HS-27A (cell line): Measurements from ENCODE around the gene TBXA2R.
"Not testable (repeated sequence)": the region's sequence is repeated elsewhere in the genome, so short reads cannot be mapped to it uniquely, and the experiment has no call there.

ENCODE experiments used
- DNase-seq: peaks from one replicate; pipeline ENCODE4 v3.0.0-alpha.2; 2012; ENCODE audit warnings: low read depth, missing footprints

Gene TBXA2R

DNA sequence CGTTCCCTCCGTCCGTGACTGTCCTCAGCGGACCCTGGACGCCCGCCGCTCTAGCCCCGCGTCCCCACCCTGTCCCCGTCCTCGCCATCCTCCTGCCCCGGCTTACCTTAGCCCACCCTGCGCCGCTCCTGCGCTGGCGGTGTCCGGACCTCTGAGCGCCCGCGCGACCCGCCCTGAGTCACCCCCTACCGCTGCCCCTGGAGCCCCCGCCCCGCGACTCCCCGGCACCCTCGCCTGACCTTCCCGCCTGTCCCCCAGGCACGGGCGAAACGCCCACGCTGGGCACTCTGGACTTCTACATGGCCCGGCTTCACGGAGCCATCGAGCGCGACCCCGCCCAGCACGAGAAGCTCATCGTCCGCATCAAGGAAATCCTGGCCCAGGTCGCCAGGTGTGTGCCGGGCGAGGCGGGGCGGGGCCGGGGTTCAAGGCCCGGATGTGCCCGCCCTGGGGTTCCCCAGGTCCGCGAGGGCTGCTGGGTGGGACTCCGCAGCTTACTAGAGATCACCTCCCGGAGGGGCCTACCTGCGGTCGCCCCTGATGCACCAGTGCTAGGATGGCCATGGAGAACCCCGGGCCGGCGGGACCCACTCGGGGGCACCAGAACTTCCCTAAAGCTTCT, 28.8 kb downstream of the TBXA2R start:
- DNase-seq: no peak

DNA sequence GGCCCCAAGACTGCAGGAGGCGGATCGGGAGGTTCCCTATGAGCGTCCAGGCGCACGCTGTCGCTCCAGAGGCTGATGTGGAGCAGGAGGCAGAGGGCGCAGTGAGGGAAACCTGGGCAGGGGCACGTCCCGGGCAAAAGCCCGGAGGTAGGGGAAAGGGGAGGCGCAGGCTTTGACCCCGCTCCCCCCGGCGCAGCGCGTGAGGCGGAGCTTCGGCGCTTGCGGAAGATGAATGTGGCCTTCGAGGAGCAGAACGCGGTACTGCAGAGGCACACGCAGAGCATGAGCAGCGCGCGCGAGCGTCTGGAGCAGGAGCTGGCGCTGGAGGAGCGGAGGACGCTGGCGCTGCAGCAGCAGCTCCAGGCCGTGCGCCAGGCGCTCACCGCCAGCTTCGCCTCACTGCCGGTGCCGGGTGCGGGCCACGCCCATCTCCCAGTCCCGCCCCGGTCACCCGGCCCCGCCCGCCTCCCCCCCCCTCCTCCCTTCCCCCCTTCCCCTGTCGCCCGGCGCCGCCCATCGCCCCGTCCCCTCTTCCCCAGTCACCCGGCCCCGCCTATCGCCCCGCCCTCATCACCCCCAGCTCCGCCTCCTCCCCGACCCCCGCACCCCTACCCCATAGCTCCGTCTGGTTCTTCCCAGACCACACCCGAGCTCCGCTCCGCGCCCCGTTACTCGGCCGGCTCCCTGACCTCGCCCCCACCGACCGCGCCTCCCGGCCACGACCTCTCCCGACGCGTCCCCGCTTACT, 29.8 kb downstream of the TBXA2R start:
- no peak for DNase-seq

DNA sequence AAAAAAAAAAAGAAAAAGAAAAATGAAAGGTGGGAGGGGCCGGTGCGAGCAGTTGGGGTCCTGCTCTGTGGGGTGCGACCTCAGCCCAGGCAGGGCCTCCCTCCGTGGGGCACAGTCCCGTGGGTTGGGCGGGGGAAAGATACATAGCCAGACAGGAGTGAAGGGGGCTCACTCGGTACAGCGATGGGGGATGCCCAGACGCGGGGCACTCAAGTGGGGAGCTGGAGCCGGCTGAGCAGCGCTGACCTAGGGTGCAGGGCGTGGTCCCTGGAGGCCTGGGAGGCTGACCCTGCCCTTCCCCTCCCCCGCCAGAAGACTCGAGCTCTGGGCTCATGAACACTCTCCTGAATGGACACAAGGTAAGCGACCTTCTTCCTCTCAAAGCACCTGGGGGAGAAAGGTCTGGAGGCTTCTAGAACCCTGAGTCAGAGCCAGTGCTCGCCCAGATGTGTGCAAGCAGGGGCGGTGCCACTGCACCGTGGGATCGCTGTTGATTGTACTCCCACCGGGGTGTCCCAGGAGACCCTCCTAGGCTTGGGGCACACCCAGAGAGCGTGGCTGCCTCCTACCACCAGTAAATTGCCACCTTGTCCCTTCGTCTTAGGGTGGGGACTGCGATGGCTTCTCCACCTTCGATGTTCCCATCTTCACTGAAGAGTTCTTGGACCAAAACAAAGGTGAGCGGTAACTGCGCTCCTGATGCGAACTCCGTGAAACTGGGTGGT, 30.6 kb downstream of the TBXA2R start:
- DNase-seq: no peak

DNA sequence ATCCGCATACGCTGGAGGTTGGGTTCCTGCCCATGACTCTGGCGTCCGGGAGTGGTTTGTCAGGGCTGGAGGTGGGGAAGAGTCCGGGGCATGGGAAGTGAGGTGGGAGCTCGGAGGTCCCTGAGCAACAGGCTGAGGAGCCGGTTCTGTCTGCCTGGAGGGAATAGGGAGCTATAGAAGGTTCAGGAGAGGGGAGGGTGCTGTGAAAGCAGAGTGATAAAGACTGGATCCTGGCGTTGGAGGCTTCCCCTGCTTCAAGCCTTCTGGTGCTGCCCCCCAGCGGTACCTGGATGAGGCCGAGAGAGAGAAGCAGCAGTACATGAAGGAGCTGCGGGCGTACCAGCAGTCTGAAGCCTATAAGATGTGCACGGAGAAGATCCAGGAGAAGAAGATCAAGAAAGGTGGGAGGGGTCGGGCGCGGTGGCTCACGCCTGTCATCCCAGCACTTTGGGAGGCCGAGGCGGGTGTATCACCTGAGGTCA, 31.4 kb downstream of the TBXA2R start:
- no peak for DNase-seq

DNA sequence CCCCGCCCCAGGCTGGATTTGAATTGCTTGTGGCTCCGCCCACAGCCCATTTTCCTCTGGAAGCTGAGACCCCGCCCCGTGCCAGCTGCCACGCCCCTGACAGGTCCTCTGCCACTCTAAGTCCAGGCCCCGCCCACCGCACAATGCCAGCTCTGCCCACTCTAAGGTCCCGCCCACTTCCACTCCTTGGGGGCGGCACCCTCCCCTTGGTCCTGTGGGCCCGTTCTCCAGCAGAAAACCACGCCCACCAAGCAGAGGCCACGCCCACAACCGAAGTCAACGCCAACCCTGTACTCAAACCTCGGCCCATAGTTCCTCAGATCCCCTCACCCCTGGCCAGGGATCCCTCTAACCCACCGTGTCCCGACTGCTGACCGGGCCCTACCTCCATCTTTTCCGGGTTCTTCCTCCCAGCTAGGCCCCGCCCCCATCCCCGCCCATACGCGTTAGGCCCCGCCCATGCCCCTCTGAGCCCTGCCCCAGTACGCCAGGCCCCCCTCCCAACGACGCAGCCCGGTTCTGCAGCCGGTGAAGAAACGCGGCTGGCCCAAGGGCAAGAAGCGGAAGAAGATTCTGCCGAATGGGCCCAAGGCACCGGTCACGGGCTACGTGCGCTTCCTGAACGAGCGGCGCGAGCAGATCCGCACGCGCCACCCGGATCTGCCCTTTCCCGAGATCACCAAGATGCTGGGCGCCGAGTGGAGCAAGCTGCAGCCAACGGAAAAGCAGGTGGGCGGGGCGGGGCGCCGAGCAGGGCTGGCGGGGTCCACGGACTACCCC, 32.6 kb downstream of the TBXA2R start:
- DNase-seq: no peak

DNA sequence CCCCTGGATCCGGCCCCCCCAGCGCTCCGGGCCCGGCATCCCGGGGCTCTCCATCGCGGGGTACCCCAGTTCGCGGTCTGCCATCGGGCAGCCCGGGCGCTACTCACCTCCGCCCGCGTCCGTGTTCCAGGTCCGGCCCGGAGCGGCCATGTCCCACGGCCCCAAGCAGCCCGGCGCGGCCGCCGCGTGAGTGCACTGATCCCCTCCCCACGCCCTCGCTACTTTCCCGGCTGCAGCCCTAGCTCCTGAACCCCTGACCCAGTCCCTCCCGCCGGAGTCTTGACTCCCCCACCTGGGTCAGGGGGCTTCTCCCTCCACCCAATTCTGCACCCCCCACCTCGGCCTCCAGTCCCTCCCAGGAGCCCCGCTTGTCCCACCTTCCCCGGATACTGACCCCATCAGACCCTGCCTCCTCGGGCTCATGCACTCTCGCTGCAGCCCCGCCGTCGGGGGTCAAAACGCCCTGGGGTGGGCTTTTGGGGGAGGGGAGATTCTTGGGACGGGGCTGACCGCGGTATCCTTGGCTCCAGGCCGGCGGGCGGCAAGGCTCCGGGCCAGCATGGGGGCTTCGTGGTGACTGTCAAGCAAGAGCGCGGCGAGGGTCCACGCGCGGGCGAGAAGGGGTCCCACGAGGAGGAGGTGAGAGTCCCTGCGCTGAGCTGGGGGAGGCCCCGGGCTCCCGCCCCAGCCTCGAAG, 33.4 kb downstream of the TBXA2R start:
- DNase-seq: no peak

DNA sequence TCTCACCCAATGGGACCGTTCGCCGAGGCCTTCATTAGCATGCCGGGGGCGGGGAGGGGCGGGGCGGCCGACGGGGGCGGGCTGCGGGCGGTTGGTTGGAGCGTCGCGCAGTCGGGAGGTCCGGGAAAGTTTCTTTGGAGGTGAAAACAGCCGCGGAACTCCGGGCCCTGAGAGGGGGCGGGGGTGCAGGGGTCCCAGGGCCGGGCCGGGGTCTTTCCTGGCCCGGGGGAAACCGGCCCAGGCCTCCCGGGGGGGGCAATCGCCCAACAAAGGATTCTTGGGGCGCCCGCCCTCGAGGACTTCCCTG, 33.9 kb downstream of the TBXA2R start, which contains the start of gene HMG20B:
Gene HMG20B (plus strand): TSS at position 90 of the 307 bp plus-strand sequence. CDS start 366 bp downstream, outside the sequence.
- DNase-seq: no peak

DNA sequence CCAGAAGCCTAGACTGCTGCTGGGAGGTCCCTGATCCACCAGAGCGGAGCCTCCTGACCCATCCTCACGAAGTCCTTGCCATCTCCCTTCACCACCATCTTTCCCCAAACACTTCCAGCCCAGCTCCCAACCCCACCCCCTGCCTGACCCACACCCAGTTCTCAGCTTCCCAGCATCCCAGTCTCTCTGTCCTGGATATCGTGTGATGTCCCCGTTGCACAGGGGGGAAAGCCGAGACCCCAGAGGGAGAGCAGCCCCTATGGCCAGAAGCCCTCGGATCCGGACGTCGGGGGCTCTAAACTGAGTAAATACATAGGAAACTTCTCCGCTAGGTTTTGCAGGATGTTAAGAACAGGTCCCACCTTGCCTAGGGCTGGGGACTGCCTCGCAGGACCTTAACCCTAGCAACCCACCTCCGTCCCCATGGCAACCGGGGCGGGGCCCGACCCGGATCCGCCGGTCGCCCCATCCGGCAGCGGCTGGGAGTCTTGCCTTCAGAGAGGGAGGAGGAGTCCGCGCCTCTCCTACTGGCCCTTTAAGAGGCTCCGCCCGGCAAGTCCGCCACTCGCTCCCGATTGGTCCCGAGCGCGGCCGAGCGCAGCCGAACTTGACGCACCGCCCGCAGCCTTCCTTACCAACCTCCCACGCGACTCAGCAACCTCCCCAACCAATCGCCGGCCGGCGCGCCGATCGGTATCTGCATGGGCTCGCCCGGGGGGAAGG, 34.4 kb downstream of the TBXA2R start:
- DNase-seq: peak; percentile 90

DNA sequence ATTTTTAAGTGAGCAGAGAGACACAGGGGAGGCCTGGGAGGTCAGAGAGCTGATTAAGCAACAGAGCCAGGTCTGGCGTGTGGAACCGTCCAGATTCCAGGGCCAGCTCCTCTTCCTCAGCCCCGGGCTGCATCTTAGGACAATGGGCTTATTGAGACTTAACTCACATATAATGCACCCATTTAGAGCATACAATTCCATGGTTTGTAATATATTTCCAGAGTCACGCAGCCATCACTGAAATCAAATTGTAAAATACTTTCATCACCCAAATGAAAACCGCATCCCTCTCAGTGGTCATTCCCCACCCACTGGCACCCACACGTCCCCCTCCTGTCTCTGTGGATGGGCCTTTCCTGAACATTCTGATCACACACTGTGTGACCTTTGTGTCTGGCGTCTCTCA, 36.1 kb downstream of the TBXA2R start:
- no peak for DNase-seq

DNA sequence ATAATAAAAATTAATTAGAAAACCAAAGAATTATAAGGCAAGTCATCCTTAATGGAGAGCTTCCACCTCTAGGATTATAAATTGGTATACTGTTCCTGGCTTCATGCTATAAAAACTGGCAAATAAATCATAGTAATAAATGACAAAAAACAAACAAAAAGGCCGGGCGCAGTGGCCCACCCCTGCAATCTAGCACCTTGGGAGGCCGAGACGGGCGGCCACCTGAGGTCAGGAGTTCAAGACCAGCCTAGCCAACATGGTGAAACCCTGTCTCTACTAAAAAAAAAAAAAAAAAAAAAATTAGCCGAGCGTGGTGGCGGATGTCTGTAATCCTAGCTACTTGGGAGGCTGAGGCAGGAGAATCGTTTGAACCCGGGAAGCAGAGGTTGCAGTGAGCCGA, 36.6 kb downstream of the TBXA2R start:
- not testable (repeated sequence) for DNase-seq

DNA sequence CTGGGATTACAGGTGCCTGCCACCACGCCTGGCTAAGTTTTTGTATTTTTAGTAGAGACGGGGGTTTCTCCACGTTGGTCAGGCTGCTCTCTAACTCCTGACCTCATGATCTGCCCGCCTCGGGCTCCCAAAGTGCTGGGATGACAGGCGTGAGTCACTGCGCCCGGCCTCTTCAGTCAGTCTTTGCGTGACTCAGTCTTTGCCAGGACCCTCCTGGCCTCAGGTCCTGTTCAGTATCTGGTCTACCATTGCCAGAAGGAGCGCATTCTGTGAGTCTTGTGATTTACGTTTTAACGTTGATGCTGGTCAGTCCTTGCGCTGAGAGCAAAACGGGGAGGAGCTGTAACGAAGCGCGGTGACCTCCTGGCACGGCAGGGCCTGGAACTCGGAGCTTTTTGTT, 41.5 kb downstream of the TBXA2R start:
- DNase-seq: no peak

DNA sequence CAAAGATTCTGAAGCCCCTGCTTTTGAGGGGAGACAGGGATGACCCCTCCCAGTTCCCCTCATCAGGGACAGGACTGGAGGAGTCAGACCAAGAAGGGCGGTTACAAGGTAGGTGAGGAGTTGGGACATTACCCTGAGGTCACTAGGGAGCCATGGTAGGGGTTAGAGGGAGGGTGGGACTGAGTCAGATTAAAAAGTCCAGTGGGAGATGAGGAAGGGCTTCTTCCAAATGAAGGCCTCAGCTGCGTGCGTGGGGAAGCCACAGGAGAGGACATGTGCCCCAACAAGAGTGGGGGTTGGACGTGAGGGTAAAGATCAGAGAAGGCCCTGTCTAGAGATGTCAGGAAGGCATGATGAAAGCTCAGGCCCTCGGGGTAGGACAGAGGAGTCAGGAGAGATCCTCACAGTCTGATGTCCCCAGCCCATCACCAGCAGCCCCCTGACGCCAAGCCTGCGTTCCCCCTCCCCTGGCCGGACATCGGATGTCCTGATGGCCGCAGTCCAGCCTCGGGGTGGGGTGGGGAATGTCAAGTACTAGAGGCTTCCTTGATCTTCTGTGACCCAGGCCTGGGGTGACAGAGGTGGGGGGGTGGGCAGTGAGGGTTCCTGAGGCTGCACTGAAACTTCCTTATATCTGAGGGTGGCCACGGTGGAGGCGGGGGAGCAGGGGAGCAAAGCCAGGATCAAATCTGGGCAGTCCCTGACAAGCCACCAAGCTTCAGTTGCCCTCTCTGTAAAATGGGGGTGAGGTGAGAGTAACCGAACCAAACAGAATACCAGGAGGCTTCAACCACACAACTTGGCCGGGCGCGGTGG, 42.8 kb downstream of the TBXA2R start:
- DNase-seq: no peak

DNA sequence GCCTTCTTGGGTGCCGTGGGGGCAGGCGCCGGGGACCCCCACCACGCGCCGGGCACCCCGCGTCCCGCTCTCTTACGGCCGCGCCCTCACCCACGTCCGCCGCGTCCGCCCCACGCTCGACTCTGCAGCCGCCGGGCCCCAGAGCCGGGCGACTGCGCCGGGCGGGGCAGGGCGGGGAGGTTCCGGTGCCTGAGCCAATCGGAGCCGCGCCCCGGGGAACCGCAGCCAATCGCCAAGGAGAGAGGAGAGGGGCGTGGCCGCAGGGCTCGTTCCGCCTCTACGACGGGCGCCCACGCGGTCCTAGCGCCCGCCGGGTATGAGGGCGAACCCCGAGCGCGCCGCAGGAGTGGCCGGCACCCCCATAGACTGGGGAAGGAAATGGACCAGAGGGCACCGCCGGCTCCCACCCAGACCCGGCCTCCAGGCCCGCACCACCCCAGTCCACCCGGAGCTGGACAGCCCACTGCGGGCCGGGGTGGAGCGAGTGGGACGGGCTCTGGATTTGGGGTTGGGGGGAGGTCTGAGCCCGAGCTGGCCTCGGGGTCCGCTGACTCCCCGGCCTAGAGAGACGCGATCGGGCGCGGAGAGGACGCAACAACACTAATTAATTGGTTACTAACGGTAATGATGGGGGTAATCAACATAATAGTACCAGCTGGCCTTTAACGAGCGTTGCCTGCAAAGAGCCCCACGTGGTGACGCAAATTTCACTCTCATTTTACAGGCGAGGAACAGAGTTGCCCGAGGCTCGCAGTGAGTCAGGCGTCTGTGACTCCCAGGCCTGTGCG, 49.0 kb downstream of the TBXA2R start, which contains the start of gene MFSD12:
Gene MFSD12 (minus strand): TSS at position 126 of the 788 bp plus-strand sequence. CDS start 183 bp downstream, outside the sequence.
- DNase-seq: peak; percentile 56

DNA sequence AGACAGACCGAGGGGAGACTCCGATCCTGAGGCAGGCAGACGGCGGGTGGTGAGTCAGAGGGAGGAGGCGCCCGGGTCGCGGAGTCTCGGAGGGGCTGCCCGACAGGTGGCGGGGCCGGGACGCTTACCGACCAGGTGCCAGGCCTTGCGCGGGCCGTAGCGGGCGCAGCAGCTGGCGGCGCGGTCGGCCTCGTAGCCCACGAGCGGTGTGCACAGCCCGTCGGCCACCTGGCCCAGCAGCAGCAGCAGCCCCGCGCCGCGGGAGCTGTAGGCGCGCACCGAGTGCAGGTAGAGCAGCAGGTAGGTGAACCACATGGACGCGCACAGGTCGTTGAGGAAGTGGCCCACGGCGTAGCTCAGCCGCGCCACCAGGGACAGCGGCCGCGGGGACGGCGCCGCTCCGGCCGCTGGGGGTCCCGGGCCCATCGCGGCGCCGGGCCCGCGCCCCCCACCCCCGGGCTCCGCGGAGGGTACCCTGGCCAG, 49.7 kb downstream of the TBXA2R start:
- no peak for DNase-seq

DNA sequence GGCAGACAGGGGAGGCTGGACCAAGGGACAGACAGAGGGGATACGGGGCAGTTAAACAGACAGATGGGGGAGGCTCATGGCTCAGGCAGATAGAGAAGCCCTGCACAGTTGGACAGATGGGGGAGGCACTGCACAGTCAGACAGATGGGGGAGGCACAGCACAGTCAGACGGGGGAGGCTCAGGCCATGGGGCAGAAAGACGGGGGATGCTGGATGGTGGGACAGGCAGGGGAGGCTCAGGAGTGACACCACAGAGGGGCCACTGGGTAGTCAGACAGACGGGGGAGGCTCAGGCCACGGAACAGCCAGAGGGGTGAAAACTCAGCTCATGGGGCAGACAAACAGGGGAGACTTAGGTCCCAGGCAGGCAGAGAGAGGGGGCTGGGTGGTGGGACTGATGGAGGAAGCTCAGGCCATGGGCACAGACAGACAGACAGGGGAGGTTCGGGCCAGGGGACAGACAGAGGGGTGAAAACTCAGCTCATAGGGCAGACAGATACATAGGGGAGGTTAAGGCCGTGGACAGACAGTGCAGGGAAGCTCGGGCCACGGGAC, 50.2 kb downstream of the TBXA2R start:
- DNase-seq: no peak

DNA sequence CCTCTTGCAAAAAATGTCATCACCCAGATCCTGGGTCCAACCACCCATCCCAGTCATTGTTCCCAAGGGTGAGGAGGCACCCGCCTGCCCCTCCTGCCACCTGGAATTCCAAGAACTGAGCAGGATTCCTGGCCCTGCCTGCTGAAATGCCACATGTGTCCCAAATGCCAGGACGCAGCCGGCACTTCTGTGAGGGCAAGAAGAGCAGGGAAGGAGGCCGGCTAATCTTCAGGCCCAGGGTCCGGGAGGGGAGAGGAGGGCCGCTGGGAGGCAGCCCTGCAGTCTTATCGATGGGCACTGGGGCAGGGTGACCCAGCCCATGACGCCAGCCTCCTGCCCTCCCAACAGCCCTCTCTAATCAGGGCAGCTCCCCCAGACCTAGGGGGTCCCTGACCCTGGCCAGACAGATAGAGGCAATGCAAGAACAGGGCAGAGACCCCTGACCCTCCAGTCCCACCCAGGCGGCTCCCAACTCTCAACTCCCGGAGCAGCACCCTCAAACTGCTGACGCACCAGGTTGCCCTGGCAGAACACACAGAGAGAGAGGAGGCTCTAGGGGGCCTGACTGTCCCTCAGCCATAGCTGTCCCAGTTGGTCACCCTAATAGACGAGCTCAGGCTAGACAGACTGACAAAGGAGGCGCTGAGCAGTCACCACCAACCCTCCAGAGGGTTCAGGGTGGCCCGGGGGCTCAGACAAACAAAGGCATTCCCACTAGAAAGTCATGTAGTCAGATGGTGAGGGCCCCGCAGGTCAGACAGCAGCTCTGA, 50.8 kb downstream of the TBXA2R start:
- no peak for DNase-seq

DNA sequence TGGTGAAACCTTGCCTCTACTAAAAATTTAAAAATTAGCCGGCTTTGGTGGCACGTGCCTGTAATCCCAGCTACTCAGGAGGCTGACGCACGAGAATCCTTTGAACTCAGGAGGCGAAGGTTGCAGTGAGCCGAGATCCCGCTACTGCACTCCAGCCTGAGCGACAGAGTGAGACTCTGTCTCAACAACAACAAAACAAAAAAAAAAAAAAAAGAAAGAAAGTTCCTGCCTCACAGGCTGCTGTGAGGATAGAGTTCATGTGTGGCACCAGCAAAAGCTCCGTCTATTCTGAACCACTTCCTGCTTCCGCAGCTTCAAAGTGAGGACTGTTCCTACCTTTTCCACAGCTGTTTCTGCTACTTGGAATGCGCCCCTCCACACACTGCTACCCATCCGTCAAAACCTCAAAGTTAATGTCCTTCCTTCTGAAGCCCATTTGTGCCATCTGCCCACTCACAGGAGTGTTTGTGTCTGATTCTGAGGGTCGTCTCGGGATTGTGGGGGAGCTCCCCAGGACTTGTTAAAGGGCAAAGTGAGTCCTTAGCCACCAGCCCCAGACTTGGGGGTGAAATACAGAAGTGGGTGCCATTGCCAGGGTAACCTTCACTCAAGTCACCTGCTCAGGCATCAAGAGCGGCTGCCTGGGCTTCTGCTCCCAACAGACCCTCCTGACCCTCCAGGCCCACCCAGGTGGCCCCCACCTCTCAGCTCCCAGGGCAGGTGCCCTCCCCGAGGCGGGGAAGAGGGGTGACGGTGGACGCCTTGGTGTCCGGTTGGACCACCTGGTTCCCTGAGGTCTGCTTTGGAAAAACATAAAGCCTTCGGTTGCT, 52.2 kb downstream of the TBXA2R start:
- DNase-seq: no peak
